HAP-1 (cell line): ENCODE results near the gene TLCD1.

Experiments
- DNase-seq, 2 experiments: peaks; one replicate each; pipeline ENCODE4 v3.0.0-alpha.2; 2016 to 2020; ENCODE audit warnings: low spot score in 2 of 2
- H3K27me3 ChIP-seq: fragments of 250-450 bp; sonication (Bioruptor Pico); 2 replicates; pipeline ENCODE4 v1.5.1; 2020; ENCODE audit warnings: low read depth, mild to moderate bottlenecking, moderate library complexity
- H3K36me3 ChIP-seq: fragments of 250-450 bp; sonication (Bioruptor Pico); replicated peaks from 2 replicates; pipeline ENCODE4 v1.5.1; 2020; ENCODE audit warnings: mild to moderate bottlenecking
- H3K4me1 ChIP-seq: fragments of 250-450 bp; sonication (Bioruptor Pico); 2 replicates; pipeline ENCODE4 v1.5.1; 2020; ENCODE audit warnings: mild to moderate bottlenecking
- H3K4me3 ChIP-seq: fragments of 250-450 bp; sonication (Bioruptor Pico); 2 replicates; pipeline ENCODE4 v1.5.1; 2020; ENCODE audit warnings: mild to moderate bottlenecking, moderate library complexity
- H3K9me3 ChIP-seq: fragments of 250-450 bp; sonication (Bioruptor Pico); 2 replicates; pipeline ENCODE4 v1.5.1; 2020; ENCODE audit warnings: mild to moderate bottlenecking, moderate library complexity
- in situ Hi-C: fragments of 300-500 bp; cut with MboI; formaldehyde crosslinking; loops from 3 replicates; pipeline ENCODE4 v1.14.3; 2020; ENCODE audit warnings: low sequenced_read_pairs, inconsistent platforms, mixed read lengths

The TLCD1 gene

GRCh38 chr17:28750178-28751047 is 24.4 kb upstream of the TLCD1 start:
- Histone ChIP-seq H3K4me3 (no peak overlapping the region), H3K27me3 (no peaks in the 10 kb centered on the region), H3K4me1 (peaks cover 7% of the 10 kb centered on the region; the same call in 1 of the 2 replicates), H3K9me3 (no peaks in the 10 kb centered on the region), H3K36me3 (peaks cover 65% of the 10 kb centered on the region)
- DNase-seq: peak; percentile 88 to 96
- in situ Hi-C loops: loop anchor here (10.0 kb wide), 1 partner anchor 134 kb away; no protein-coding TSS in a partner anchor

- H3K36me3 ChIP-seq: peaks cover 70% of the 10 kb centered on the region
- in situ Hi-C loops: loop anchor here (10.0 kb wide), 1 partner anchor 135 kb away; no protein-coding TSS in a partner anchor
- no peak for DNase-seq
- H3K9me3 ChIP-seq: no peaks in the 10 kb centered on the region
- no peaks in the 10 kb centered on the region for H3K27me3 ChIP-seq
- peaks cover 9% of the 10 kb centered on the region; the same call in 1 of the 2 replicates for H3K4me1 ChIP-seq
- no peak overlapping the region for H3K4me3 ChIP-seq
Observed at GRCh38 chr17:28749516-28750177, 23.6 kb upstream of the TLCD1 start.

GRCh38 chr17:28748852-28749515 is 23.0 kb upstream of the TLCD1 start:
- peaks cover 9% of the 10 kb centered on the region; the same call in 1 of the 2 replicates for H3K4me1 ChIP-seq
- no peak for DNase-seq
- no peaks in the 10 kb centered on the region for H3K9me3 ChIP-seq
- H3K36me3 ChIP-seq: peaks cover 73% of the 10 kb centered on the region
- no peaks in the 10 kb centered on the region for H3K27me3 ChIP-seq
- in situ Hi-C loops: no loop called here
- H3K4me3 ChIP-seq: no peak overlapping the region

- no peak for DNase-seq
- H3K9me3 ChIP-seq: no peaks in the 10 kb centered on the region
- H3K36me3 ChIP-seq: peaks cover 73% of the 10 kb centered on the region
- no peaks in the 10 kb centered on the region for H3K27me3 ChIP-seq
- peaks cover 15% of the 10 kb centered on the region for H3K4me1 ChIP-seq
- H3K4me3 ChIP-seq: no peak overlapping the region
- in situ Hi-C loops: no loop called here
Observed at GRCh38 chr17:28747801-28748750, 22.0 kb upstream of the TLCD1 start.

GRCh38 chr17:28747051-28747691 is 21.1 kb upstream of the TLCD1 start:
- no peak overlapping the region for H3K4me3 ChIP-seq
- H3K36me3 ChIP-seq: peaks cover 69% of the 10 kb centered on the region
- H3K27me3 ChIP-seq: no peaks in the 10 kb centered on the region
- in situ Hi-C loops: no loop called here
- H3K4me1 ChIP-seq: peaks cover 18% of the 10 kb centered on the region
- H3K9me3 ChIP-seq: no peaks in the 10 kb centered on the region
- no peak for DNase-seq

- Histone ChIP-seq H3K36me3 (peaks cover 67% of the 10 kb centered on the region), H3K4me1 (peaks cover 18% of the 10 kb centered on the region), H3K4me3 (no peak overlapping the region), H3K9me3 (no peaks in the 10 kb centered on the region), H3K27me3 (no peaks in the 10 kb centered on the region)
- in situ Hi-C loops: no loop called here
- no peak for DNase-seq
Observed at GRCh38 chr17:28746611-28747050, 20.6 kb upstream of the TLCD1 start.

- Histone ChIP-seq H3K4me1 (peaks cover 18% of the 10 kb centered on the region), H3K9me3 (no peaks in the 10 kb centered on the region), H3K36me3 (peaks cover 60% of the 10 kb centered on the region), H3K4me3 (peak overlapping the region; percentile 88), H3K27me3 (no peaks in the 10 kb centered on the region)
- DNase-seq: no peak
- in situ Hi-C loops: no loop called here
Observed at GRCh38 chr17:28745786-28746411, 19.9 kb upstream of the TLCD1 start.

- Histone ChIP-seq H3K9me3 (no peaks in the 10 kb centered on the region), H3K27me3 (no peaks in the 10 kb centered on the region), H3K4me1 (peaks cover 18% of the 10 kb centered on the region), H3K4me3 (peak overlapping the region; percentile 88), H3K36me3 (peaks cover 52% of the 10 kb centered on the region)
- in situ Hi-C loops: no loop called here
- DNase-seq: peak; percentile 74 to 86
Observed at GRCh38 chr17:28744972-28745785, 19.1 kb upstream of the TLCD1 start.

- in situ Hi-C loops: no loop called here
- H3K4me1 ChIP-seq: peaks cover 18% of the 10 kb centered on the region
- H3K36me3 ChIP-seq: peaks cover 45% of the 10 kb centered on the region
- peak overlapping the region; percentile 88 for H3K4me3 ChIP-seq
- DNase-seq: peak; percentile 44 to 74
- H3K27me3 ChIP-seq: no peaks in the 10 kb centered on the region
- H3K9me3 ChIP-seq: no peaks in the 10 kb centered on the region
Observed at GRCh38 chr17:28744104-28744971, 18.3 kb upstream of the TLCD1 start.

- Histone ChIP-seq H3K27me3 (no peaks in the 10 kb centered on the region), H3K4me1 (peaks cover 18% of the 10 kb centered on the region), H3K4me3 (peak within 1 kb of the TSS; percentile 88), H3K36me3 (peaks cover 36% of the 10 kb centered on the region), H3K9me3 (no peaks in the 10 kb centered on the region)
- in situ Hi-C loops: no loop called here
- peak; percentile 87 to 89 for DNase-seq
Observed at GRCh38 chr17:28743243-28744103, 17.4 kb upstream of the TLCD1 start, which contains the start of gene TRAF4. TRAF4 (plus strand) TSS chr17:28744011; CDS start chr17:28744113, 102 bp downstream.
